SH-SY5Y (cell line): Measurements from ENCODE around the gene HNRNPU.

Experiments
- GATA2 ChIP-seq: IDR thresholded peaks from 2 replicates; pipeline ENCODE4 v1.6.1; 2011; ENCODE audit warnings: mild to moderate bottlenecking, low read depth, low read length
- GATA3 ChIP-seq: IDR thresholded peaks from 2 replicates; pipeline ENCODE4 v1.6.1; 2011; ENCODE audit warnings: low read depth, mild to moderate bottlenecking, low read length, moderate library complexity

DNA sequence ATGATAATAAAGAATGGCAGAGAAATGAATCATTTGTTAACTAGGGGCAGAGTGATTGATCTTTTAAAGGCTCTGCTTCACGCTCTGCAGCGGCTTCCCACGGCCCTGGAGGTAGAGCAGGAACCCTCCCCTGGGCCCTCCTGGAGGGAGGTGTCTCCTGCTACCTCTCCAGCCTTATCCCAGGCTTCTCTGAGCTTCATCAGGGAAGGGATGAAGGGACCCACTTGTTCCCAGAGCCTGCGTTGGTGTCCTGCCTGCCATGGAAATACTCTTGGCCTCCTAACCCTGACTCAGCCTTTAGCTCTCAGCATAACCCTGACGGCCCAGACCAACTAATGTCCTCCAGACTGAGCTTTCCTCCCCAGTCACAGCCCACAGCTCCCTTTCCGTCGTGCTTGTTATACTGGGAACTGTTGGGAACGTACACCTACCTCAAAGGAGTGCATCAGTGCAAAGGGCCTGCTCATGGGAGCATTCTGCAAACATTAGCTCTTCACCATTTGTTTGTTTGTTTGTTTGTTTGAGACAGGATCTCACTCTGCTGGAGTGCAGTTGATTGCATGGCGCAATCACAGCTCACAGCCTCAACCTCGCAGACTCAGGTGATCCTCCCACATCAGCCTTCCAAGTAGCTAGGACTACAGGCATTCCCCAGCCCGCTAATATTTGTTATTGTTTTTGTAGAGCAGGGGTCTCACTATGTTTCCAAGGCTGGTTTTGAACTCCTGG lies 17.4 kb upstream of the HNRNPU start:
- TF ChIP-seq GATA2 (no peak), GATA3 (no peak)
